T47D (cell line): Measurements from ENCODE around the gene MYO1D.

ENCODE experiments used
- DNase-seq, 2 experiments: peaks; one replicate each; pipeline versions ENCODE4 v3.0.0 to v3.0.0-alpha.2; 2011 to 2012; ENCODE audit warnings: low read depth in 1 of 2, low spot score in 1 of 2
- JUND ChIP-seq: IDR thresholded peaks from 2 replicates; pipeline ENCODE4 v1.6.1; 2012; ENCODE audit warnings: low read depth
- in situ Hi-C: cut with HindIII; loops from 2 replicates; pipeline ENCODE4 v1.10.0; 2016; ENCODE audit warnings: low sequenced_read_pairs, low pct_unique_long_range_greater_than_20kb

The MYO1D gene

GRCh38 chr17:32516940-32517701 lies 359.8 kb downstream of the MYO1D start:
- in situ Hi-C loops, result no loop called here
- no peak for DNase-seq
- no peak for TF ChIP-seq JUND

- TF ChIP-seq JUND, result no peak
- DNase-seq, result no peak
- in situ Hi-C loops, result no loop called here
Measured at GRCh38 chr17:32516450-32516849, 360.5 kb downstream of the MYO1D start.

GRCh38 chr17:32515677-32516383 lies 361.1 kb downstream of the MYO1D start:
- no peak for DNase-seq
- in situ Hi-C loops, result no loop called here
- TF ChIP-seq JUND, result no peak

GRCh38 chr17:32514606-32515005 lies 362.3 kb downstream of the MYO1D start:
- TF ChIP-seq JUND, result no peak
- no peak for DNase-seq
- in situ Hi-C loops, result no loop called here

GRCh38 chr17:32513579-32513978 lies 363.3 kb downstream of the MYO1D start:
- no peak for DNase-seq
- no peak for TF ChIP-seq JUND
- in situ Hi-C loops, result no loop called here

GRCh38 chr17:32512328-32512727 lies 364.6 kb downstream of the MYO1D start:
- no peak for TF ChIP-seq JUND
- in situ Hi-C loops, result no loop called here
- DNase-seq, result no peak

- no peak for TF ChIP-seq JUND
- DNase-seq, result no peak
- in situ Hi-C loops, result no loop called here
Measured at GRCh38 chr17:32510466-32510865, 366.5 kb downstream of the MYO1D start.

- TF ChIP-seq JUND, result no peak
- in situ Hi-C loops, result no loop called here
- DNase-seq, result no peak
Measured at GRCh38 chr17:32508926-32509325, 368.0 kb downstream of the MYO1D start.

GRCh38 chr17:32504166-32504990 lies 372.5 kb downstream of the MYO1D start:
- in situ Hi-C loops, result no loop called here

GRCh38 chr17:32503251-32504165 lies 373.4 kb downstream of the MYO1D start:
- in situ Hi-C loops, result no loop called here
- no peak for DNase-seq
- TF ChIP-seq JUND, result no peak

More at GRCh38 chr17:32504166-32504990, 372.5 kb downstream of the MYO1D start:
- TF ChIP-seq JUND, result no peak
- no peak for DNase-seq

GRCh38 chr17:32502710-32503109 lies 374.2 kb downstream of the MYO1D start:
- TF ChIP-seq JUND, result no peak
- in situ Hi-C loops, result no loop called here
- DNase-seq, result no peak

GRCh38 chr17:32502013-32502412 lies 374.9 kb downstream of the MYO1D start:
- no peak for TF ChIP-seq JUND
- no peak for DNase-seq
- in situ Hi-C loops, result no loop called here
